ENCODE measurements around the gene THOC6.
A peak's percentile ranks its signal among the peaks of the same experiment; 100 is the strongest.

The THOC6 gene

GRCh38 chr16:3022208-3022683 lies 1.6 kb upstream of the THOC6 start (continued):
- TF ChIP-seq ZSCAN18 (tag by site-specific recombination; IDR thresholded peaks at IDR 0.05) (no peak), HOXD13 (CRISPR knock-in tag; IDR thresholded peaks at IDR 0.05; ENCODE audit: borderline replicate concordance) (no peak), ZNF221 (tag by site-specific recombination; IDR thresholded peaks at IDR 0.05; ENCODE audit: borderline replicate concordance) (no peak)

- peaks cover 23% of the 10 kb centered on the region for H3K4me1 ChIP-seq (ENCODE audit: control insufficient read depth, insufficient read depth, low read length)
- POLR2A ChIA-PET: interaction anchor here (0.6 to 11.9 kb wide), 14 partner anchors 10 to 488 kb away, joined by 3 to 247 read pairs (median 4); partner anchors contain the start of genes KREMEN2, PAQR4 and PKMYT1
- CTCF ChIA-PET: interaction anchor here (0.6 to 4.1 kb wide), 6 partner anchors 8 to 1922 kb away, joined by 3 to 41 read pairs (median 3); no protein-coding TSS in a partner anchor
- H3K36me3 ChIP-seq (ENCODE audit: control insufficient read depth in 2 of 2, insufficient read depth in 1 of 2, low read length in 2 of 2): peaks cover 0 to 22% of the 10 kb centered on the region in 2 experiments; a peak in 1 of 3 replicates
- H3K4me3 ChIP-seq (ENCODE audit: low read depth, low read length): peak overlapping the region; percentile 72
- H3K9me3 ChIP-seq (ENCODE audit: control insufficient read depth, insufficient read depth, low read depth, low read length): no peaks in the 10 kb centered on the region
- H3K27ac ChIP-seq (ENCODE audit: extremely low read depth, low read depth, low read length): peak overlapping the region; percentile 54
- peak; percentile 91; the same call in 1 of the 2 replicates for TF ChIP-seq ZNF76 (tag by site-specific recombination; IDR thresholded peaks at IDR 0.05; ENCODE audit: borderline replicate concordance, low read depth)
- peak; percentile 33; the same call in 1 of the 2 replicates for TF ChIP-seq SP2 (tag by site-specific recombination; IDR thresholded peaks at IDR 0.05)
- TF ChIP-seq BCL11A (tag by site-specific recombination; IDR thresholded peaks at IDR 0.05; ENCODE audit: low read depth): peak; percentile 52; the same call in 1 of the 2 replicates
- 0 out of 2 replicates have a peak, but pooled peaks have one; percentile 68 for TF ChIP-seq HIC1 (tag by site-specific recombination; IDR thresholded peaks at IDR 0.05)
- TF ChIP-seq ZNF335 (tag by site-specific recombination; conservative IDR thresholded peaks at IDR 0.05): no peak
- TF ChIP-seq PBX3 (CRISPR knock-in tag; IDR thresholded peaks at IDR 0.05): no peak
- 0 out of 2 replicates have a peak, but pooled peaks have one; percentile 0 for TF ChIP-seq ZBTB17 (tag by site-specific recombination; IDR thresholded peaks at IDR 0.05)
- TF ChIP-seq ZFP37 (tag by site-specific recombination; IDR thresholded peaks at IDR 0.05): peak; percentile 41; the same call in 1 of the 2 replicates
- peak; percentile 71 for TF ChIP-seq GLIS2 (tag by site-specific recombination; IDR thresholded peaks at IDR 0.05)
- TF ChIP-seq ZNF426 (tag by site-specific recombination; IDR thresholded peaks at IDR 0.05): no peak
- peak; percentile 80 for TF ChIP-seq GLIS1 (tag by site-specific recombination; IDR thresholded peaks at IDR 0.05)
- peak; percentile 12; the same call in 1 of the 2 replicates for TF ChIP-seq ZXDB (tag by site-specific recombination; IDR thresholded peaks at IDR 0.05)
- TF ChIP-seq PATZ1 (tag by site-specific recombination; IDR thresholded peaks at IDR 0.05): 0 out of 2 replicates have a peak, but pooled peaks have one; percentile 32
- peak; percentile 23 for TF ChIP-seq ZIC2 (tag by site-specific recombination; IDR thresholded peaks at IDR 0.05)
These were observed 986 bp upstream of the THOC6 start for GRCh38 chr16:3022684-3023414.

All from HEK293 (cell line).